Measurements from ENCODE around the gene SCN5A.

- TF ChIP-seq POLR2A (IDR thresholded peaks at IDR 0.05; ENCODE audit: low read depth, low read length): no peak
- TF ChIP-seq POLR2AphosphoS5 (IDR thresholded peaks at IDR 0.05; ENCODE audit: low read depth, low read length): no peak
Observed at GRCh38 chr3:38543586-38543985, 105.9 kb downstream of the SCN5A start.
